Eye (tissue), 1 donor: Measurements from ENCODE around the gene GCHFR.

Experiments
- DNase-seq: peaks from one replicate; pipeline ENCODE4 v3.0.0-alpha.2; 2015

Gene GCHFR

GRCh38 chr15:40782609-40783227, 18.9 kb downstream of the GCHFR start:
- DNase-seq, result peak; percentile 60

- no peak for DNase-seq
Measured at GRCh38 chr15:40785164-40785563, 21.3 kb downstream of the GCHFR start.

DNA sequence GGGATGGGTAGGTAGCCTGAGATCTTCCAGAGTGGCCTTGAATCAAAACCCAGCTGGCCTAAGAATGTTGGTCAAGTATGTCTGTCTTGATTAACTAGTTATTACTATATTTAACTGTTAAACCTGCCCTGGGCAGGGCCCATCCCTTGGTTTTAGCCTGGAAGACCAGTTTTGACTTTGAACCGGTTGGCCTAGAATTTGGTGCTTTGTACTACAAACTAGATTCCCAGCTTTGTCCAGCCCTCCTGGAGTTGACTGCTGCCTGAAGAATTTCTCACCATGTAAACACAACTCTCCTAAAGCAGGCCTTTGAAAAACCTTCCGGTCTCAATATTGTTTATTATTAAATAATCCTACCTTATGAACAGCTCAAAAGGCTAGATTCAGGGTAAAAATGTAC, 21.9 kb downstream of the GCHFR start:
- no peak for DNase-seq

- peak; percentile 29 for DNase-seq
Measured at GRCh38 chr15:40787344-40787841, 23.5 kb downstream of the GCHFR start.

DNA sequence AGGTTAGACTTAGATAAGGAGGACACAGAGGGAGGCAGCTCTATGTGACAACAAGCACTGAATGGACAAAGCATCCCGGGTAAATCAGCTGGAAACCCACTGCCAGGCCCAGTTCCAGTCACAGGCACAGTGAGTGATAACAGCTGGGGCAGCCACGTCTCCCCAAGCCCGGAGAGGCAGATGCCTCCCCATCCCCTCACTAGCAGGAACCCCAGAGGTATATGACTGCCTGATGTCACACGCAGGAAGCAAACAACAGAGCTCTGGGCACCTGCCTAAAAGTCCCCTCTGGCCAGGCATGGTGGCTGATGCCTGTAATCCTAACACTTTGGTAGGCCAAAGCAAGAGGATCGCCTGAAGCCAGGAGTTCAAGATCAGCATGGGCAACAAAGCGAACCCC, 24.1 kb downstream of the GCHFR start:
- no peak for DNase-seq

GRCh38 chr15:40789119-40789518, 25.3 kb downstream of the GCHFR start:
- DNase-seq, result no peak

DNA sequence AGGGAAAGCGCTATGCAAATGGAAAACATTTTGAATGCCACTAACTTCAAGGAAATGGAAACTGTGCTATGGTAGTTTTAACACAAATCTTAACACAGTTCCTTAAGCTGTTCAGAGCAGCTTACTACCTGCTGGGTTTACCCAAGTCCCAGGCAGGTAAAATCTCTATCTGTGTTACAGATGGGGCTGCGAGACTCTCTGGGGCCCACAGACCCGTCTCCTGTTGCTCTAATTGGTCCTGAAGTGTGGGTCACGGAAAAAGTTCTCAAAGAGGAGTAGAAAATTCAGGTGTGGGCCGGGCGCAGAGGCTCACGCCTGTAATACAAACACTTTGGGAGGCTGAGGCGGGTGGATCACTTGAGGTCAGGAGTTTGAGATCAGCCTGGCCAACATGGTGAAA, 26.1 kb downstream of the GCHFR start:
- no peak for DNase-seq

DNA sequence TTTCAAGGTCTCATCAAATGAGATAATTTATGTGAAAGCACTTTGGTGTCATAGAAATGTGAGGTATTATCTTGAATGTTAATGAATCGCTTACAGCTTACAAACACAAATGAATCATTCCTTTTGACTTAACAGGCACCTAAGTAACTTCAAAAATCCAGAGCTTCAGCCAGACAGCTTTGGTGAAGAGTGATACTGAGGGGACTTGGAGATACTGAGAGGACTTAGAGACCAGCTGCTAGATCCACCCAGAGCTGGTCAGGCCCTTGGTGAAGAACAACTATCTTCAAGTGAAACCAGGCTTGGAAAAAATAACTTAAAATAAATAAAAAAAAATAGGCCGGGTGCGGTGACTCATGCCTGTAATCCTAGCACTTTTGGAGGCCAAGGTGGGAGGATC, 26.9 kb downstream of the GCHFR start:
- DNase-seq, result no peak

DNA sequence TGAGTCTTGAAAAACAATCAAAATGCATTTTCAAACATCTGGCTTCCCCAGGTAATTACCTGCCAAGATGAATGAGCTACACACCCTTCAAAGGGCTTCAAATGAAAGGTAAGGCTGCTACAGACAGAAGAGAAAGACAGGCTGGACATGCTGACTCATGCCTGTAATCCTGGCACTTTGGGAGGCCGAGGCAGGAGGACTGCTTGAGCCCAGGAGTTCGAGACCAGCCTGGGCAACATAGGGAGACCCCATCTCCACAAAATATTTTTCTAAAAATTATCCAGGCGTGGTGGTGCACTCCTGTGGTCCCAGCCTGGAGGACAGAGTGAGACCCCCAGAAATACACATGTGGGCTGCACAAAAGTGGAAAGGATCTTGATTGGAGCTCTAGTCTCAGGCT, 28.5 kb downstream of the GCHFR start:
- DNase-seq, result no peak

DNA sequence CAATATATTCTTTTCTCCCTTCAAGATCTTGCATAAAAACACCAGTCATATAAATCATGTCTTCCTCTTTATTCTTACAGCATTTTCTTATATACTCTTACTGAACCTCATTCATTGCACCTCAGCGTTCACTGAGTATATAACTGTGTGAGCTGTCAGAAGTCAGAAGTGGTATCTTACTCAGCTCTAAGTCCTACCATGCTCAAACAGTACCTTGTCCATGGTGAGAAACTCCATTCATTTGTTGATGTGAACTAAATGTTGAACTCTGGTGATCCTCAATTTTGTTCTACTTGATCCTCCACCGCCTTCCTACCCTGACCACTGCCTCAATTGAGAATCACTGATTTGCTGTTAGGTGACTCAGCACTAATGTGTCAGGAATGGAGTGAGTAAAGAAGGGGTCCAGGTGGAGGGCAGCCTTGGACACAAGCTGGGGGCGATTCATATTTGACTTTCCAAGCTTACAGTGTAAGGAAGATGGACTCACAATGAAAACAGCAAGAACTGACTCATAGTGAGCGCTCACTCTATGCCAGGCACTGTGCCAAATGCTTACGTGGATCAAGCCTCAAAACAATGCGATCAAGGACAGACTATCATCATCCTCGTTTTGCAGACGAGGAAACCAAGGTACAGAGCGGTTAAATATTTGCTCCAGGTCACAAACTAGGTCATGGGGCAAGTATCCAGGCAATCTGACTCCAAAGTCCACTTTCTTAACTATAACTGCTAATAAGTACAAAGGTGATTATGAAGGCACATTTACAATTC, 29.5 kb downstream of the GCHFR start:
- DNase-seq, result no peak

- DNase-seq, result no peak
Measured at GRCh38 chr15:40796041-40796440, 32.2 kb downstream of the GCHFR start.

GRCh38 chr15:40796512-40796911, 32.6 kb downstream of the GCHFR start:
- no peak for DNase-seq

GRCh38 chr15:40799523-40799922, 35.7 kb downstream of the GCHFR start:
- no peak for DNase-seq

DNA sequence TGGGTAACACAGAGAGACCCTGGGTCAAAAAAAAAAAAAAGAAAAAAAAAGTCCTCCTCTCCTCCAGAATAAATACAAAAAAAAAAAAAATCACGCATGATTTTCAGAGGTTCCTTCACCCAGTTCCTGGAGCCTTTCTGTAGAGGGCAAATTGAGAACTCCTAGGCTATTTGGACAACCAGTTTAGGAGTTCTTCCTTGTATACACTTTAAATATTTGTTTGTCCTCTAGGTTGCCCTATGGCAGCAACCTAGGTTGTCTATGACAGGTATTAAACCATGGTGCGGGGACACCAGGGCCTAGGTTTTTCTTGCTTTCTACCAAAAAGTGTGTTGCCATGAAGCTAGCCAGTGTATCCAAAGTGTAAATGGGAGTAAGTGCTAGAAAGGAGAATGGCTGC, 39.2 kb downstream of the GCHFR start:
- DNase-seq, result no peak

DNA sequence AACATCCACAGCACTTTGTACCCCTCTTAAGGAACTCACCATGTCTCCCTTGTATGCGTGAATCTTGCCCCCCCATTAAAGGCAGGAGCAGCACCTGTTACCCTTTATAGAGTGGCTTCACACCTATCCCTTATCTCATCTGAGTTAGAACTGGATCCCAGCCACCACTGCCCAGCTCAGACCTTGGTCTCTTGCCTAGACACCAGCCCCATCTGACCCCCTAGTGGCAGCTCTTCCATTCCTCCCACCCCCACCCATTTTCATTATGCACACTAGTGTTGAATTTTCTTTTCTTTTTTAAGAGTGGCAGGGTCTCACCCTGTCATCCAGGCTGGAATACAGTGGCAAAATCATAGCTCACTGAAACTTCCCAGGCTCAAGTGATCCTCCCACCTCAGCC, 39.8 kb downstream of the GCHFR start:
- no peak for DNase-seq

DNA sequence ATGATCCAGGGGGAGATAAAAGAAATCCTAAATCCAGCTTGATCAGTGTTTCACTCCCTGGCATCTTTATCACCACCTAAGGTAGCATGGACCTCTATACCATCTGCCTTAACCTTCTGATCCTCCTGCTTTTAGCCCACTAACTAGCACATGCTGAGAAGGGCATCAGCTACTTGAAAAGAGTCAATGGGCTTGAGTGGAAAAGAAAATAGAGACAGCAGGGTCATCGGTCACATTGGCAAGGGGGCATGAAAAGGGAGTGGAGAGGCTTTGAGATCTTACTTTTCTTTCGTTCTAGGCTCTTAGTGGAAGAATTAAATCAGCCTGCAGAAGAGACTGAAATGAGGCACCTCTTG, 42.8 kb downstream of the GCHFR start:
- DNase-seq, result no peak

- peak; percentile 99 for DNase-seq
Measured at GRCh38 chr15:40807028-40807887, 43.4 kb downstream of the GCHFR start, which contains the start of the genes DNAJC17 and ZFYVE19. DNAJC17 (minus strand) TSS chr15:40807473; CDS start chr15:40807446, 27 bp downstream. ZFYVE19 (plus strand) TSS chr15:40807089; CDS start chr15:40807590, 501 bp downstream.

GRCh38 chr15:40807888-40808461, 44.1 kb downstream of the GCHFR start:
- DNase-seq, result no peak

- DNase-seq, result no peak
Measured at GRCh38 chr15:40808861-40809450, 45.1 kb downstream of the GCHFR start.

GRCh38 chr15:40812721-40813425, 49.0 kb downstream of the GCHFR start:
- no peak for DNase-seq

- DNase-seq, result no peak
Measured at GRCh38 chr15:40815042-40815698, 51.3 kb downstream of the GCHFR start.
